Suprapubic skin (tissue), 4 donors: ENCODE results near the gene C1orf50.

Source experiments
- CTCF ChIP-seq, 2 donors: fragments of 200-600 bp in 1 of 2; fragments of 450-650 bp in 1 of 2; sonication (generic) in 1 of 2; IDR thresholded peaks; one replicate each; pipeline ENCODE4 v1.5.1; 2016 to 2019; ENCODE audit warnings: antibody characterized with exemption in 2 of 2, mild to moderate bottlenecking in 1 of 2, moderate library complexity in 1 of 2
- EP300 ChIP-seq: sonication (generic); formaldehyde crosslinking; IDR thresholded peaks from one replicate; pipeline ENCODE4 v1.6.1; 2017; ENCODE audit warnings: antibody characterized with exemption
- POLR2A ChIP-seq, 2 donors: fragments of 450-650 bp; IDR thresholded peaks; one replicate each; pipeline ENCODE4 v1.6.1; 2017; ENCODE audit warnings: antibody characterized with exemption in 2 of 2, mild to moderate bottlenecking in 2 of 2, moderate library complexity in 2 of 2
- POLR2AphosphoS5 ChIP-seq, 3 donors: sonication (generic); formaldehyde crosslinking; IDR thresholded peaks; one replicate each; pipeline ENCODE4 v1.6.1; 2017; ENCODE audit warnings: antibody characterized with exemption in 3 of 3

GRCh38 chr1:42757892-42758275 lies 9.2 kb upstream of the C1orf50 start:
- TF ChIP-seq CTCF (IDR thresholded peaks at IDR 0.05) = no peak
- TF ChIP-seq POLR2AphosphoS5 (IDR thresholded peaks at IDR 0.05) = no peak
- no peak for TF ChIP-seq POLR2A (IDR thresholded peaks at IDR 0.05)
- TF ChIP-seq EP300 = no peak
